Thoracic aorta (tissue), 2 donors: ENCODE measurements around the gene GGT6. TPM values are rescaled to one million over a fixed set of nuclear protein-coding genes. Genes with fewer than 3 reads are reported as not detected.

Experiments
- ATAC-seq: fragments of 150-250 bp; one replicate; pipeline ENCODE4 v1.8.0; 2017; ENCODE audit warnings: low read depth; ENCODE audit not compliant: insufficient number of reproducible peaks, low FRiP score
- DNase-seq: peaks from one replicate; pipeline ENCODE4 v3.0.0-alpha.2; 2020; ENCODE audit warnings: low spot score
- H3K27ac ChIP-seq, 2 donors: fragments of 200-600 bp; sonication (generic); 1 replicate in 1 of 2; 2 replicates in 1 of 2; pipeline ENCODE4 v1.5.1; 2016; ENCODE audit warnings: mild to moderate bottlenecking in 2 of 2, moderate library complexity in 2 of 2
- H3K27me3 ChIP-seq: fragments of 200-600 bp; sonication (generic); replicated peaks from 2 replicates; pipeline ENCODE4 v1.6.0; 2016; ENCODE audit warnings: mild to moderate bottlenecking; ENCODE audit not compliant: insufficient read depth
- H3K36me3 ChIP-seq: fragments of 200-600 bp; sonication (generic); one replicate; pipeline ENCODE4 v1.5.1; 2016
- H3K4me1 ChIP-seq, 2 donors: fragments of 200-600 bp; sonication (generic); 1 replicate in 1 of 2; 2 replicates in 1 of 2; pipeline versions ENCODE4 v1.5.1 to v1.6.0; 2016; ENCODE audit warnings: low read depth in 2 of 2, mild to moderate bottlenecking in 1 of 2; ENCODE audit not compliant: control insufficient read depth in 1 of 2
- H3K4me3 ChIP-seq: fragments of 200-600 bp; sonication (generic); 2 replicates; pipeline ENCODE4 v1.5.1; 2016; ENCODE audit warnings: mild to moderate bottlenecking
- H3K9me3 ChIP-seq: fragments of 200-600 bp; sonication (generic); 2 replicates; pipeline ENCODE4 v1.5.1; 2016
- CTCF ChIP-seq: fragments of 200-600 bp; sonication (generic); IDR thresholded peaks from one replicate; pipeline ENCODE4 v1.5.1; 2019; ENCODE audit warnings: antibody characterized with exemption
- total RNA-seq, 2 donors: library from RNA; depleted of rRNA; stranded (reverse); fragments of >200 nt; gene quantifications; one replicate each; pipeline versions ENCODE4 v1.1.0 to v1.2.3, GENCODE V29; 2016

The GGT6 gene
- total RNA-seq, 2 donors from 2014 or later: not detected

GRCh38 chr17:4554441-4554996 lies 5.9 kb downstream of the GGT6 start:
- peak overlapping the region; percentile 75 for H3K4me3 ChIP-seq
- no peaks in the 10 kb centered on the region for H3K9me3 ChIP-seq
- H3K36me3 ChIP-seq: peaks cover 20% of the 10 kb centered on the region
- TF ChIP-seq CTCF: no peak
- peaks cover 14 to 22% of the 10 kb centered on the region in 2 donors for H3K4me1 ChIP-seq
- ATAC-seq: no peak
- H3K27ac ChIP-seq: peak overlapping the region; percentile 70 to 89
- H3K27me3 ChIP-seq: no peaks in the 10 kb centered on the region
- no peak for DNase-seq

- peaks cover 28% of the 10 kb centered on the region for H3K36me3 ChIP-seq
Measured at GRCh38 chr17:4553669-4554068, 6.7 kb downstream of the GGT6 start.

GRCh38 chr17:4551796-4552525 lies 8.4 kb downstream of the GGT6 start:
- ATAC-seq (no peak), DNase-seq (no peak)
- Histone ChIP-seq H3K4me3 (no peak overlapping the region), H3K4me1 (peaks cover 14 to 22% of the 10 kb centered on the region in 2 donors), H3K9me3 (no peaks in the 10 kb centered on the region), H3K27me3 (no peaks in the 10 kb centered on the region), H3K36me3 (peaks cover 41% of the 10 kb centered on the region), H3K27ac (no peak overlapping the region)
- no peak for TF ChIP-seq CTCF

More at GRCh38 chr17:4553669-4554068, 6.7 kb downstream of the GGT6 start:
- DNase-seq: no peak
- Histone ChIP-seq H3K9me3 (no peaks in the 10 kb centered on the region), H3K27ac (no peak overlapping the region), H3K4me3 (no peak overlapping the region), H3K4me1 (peaks cover 14 to 22% of the 10 kb centered on the region in 2 donors), H3K27me3 (no peaks in the 10 kb centered on the region)
- ATAC-seq: no peak
- no peak for TF ChIP-seq CTCF

- TF ChIP-seq CTCF: no peak
- ATAC-seq (no peak), DNase-seq (no peak)
- no peaks in the 10 kb centered on the region for H3K9me3 ChIP-seq
- H3K4me3 ChIP-seq: no peak overlapping the region
- H3K4me1 ChIP-seq: peaks cover 13 to 20% of the 10 kb centered on the region in 2 donors
- no peaks in the 10 kb centered on the region for H3K27me3 ChIP-seq
- H3K27ac ChIP-seq: no peak overlapping the region
- H3K36me3 ChIP-seq: peaks cover 49% of the 10 kb centered on the region
Measured at GRCh38 chr17:4551141-4551540, 9.2 kb downstream of the GGT6 start.

GRCh38 chr17:4550534-4551039 lies 9.8 kb downstream of the GGT6 start:
- H3K36me3 ChIP-seq: peaks cover 50% of the 10 kb centered on the region
- H3K9me3 ChIP-seq: no peaks in the 10 kb centered on the region

More at GRCh38 chr17:4550534-4551039, 9.8 kb downstream of the GGT6 start:
- H3K4me3 ChIP-seq: no peak overlapping the region
- peaks cover 8 to 15% of the 10 kb centered on the region in 2 donors for H3K4me1 ChIP-seq
- no peak for DNase-seq
- TF ChIP-seq CTCF: no peak
- ATAC-seq: no peak
- no peak overlapping the region for H3K27ac ChIP-seq
- no peaks in the 10 kb centered on the region for H3K27me3 ChIP-seq
